Hepatocyte (in vitro differentiated cells): Measurements from ENCODE around the gene ATP6V1D. TPM values are rescaled to one million over a fixed set of nuclear protein-coding genes. Genes with fewer than 3 reads are reported as not detected.

ENCODE experiments used
- DNase-seq: peaks from one replicate; pipeline ENCODE4 v3.0.0-alpha.2; 2016; ENCODE audit warnings: low spot score
- H2AFZ ChIP-seq: fragments of 200-600 bp; sonication (generic); 2 replicates; pipeline ENCODE4 v1.6.0; 2016; ENCODE audit warnings: antibody characterized with exemption, mild to moderate bottlenecking
- H3K27ac ChIP-seq: fragments of 200-600 bp; sonication (generic); 2 replicates; pipeline ENCODE4 v1.5.1; 2016; ENCODE audit warnings: mild to moderate bottlenecking
- H3K27me3 ChIP-seq: fragments of 200-600 bp; sonication (generic); 2 replicates; pipeline ENCODE4 v1.6.1; 2016
- H3K36me3 ChIP-seq: fragments of 200-600 bp; sonication (generic); replicated peaks from 2 replicates; pipeline ENCODE4 v1.5.1; 2016; ENCODE audit warnings: low read depth; ENCODE audit not compliant: insufficient read depth
- H3K4me1 ChIP-seq: fragments of 200-600 bp; sonication (generic); 2 replicates; pipeline ENCODE4 v1.5.1; 2016; ENCODE audit warnings: mild to moderate bottlenecking, moderate library complexity; ENCODE audit not compliant: insufficient read depth
- H3K4me2 ChIP-seq: fragments of 200-600 bp; sonication (generic); 2 replicates; pipeline ENCODE4 v1.6.0; 2016
- H3K4me3 ChIP-seq: fragments of 200-600 bp; sonication (generic); 2 replicates; pipeline ENCODE4 v1.5.1; 2016; ENCODE audit warnings: mild to moderate bottlenecking
- H3K79me2 ChIP-seq: fragments of 200-600 bp; sonication (generic); 2 replicates; pipeline ENCODE4 v1.6.0; 2017; ENCODE audit warnings: mild to moderate bottlenecking
- H3K9me2 ChIP-seq: fragments of 200-600 bp; sonication (generic); replicated peaks from 2 replicates; pipeline ENCODE4 v1.6.0; 2017; ENCODE audit warnings: mild to moderate bottlenecking; ENCODE audit not compliant: insufficient read depth
- H3K9me3 ChIP-seq: fragments of 200-600 bp; sonication (generic); 2 replicates; pipeline ENCODE4 v1.5.1; 2016; ENCODE audit warnings: low read depth, mild to moderate bottlenecking
- H4K20me1 ChIP-seq: fragments of 200-600 bp; sonication (generic); 2 replicates; pipeline ENCODE4 v1.6.0; 2016; ENCODE audit warnings: mild to moderate bottlenecking; ENCODE audit not compliant: insufficient read depth, poor library complexity, severe bottlenecking
- CTCF ChIP-seq: fragments of 200-600 bp; sonication (generic); IDR thresholded peaks from 2 replicates; pipeline ENCODE4 v1.5.1; 2016; ENCODE audit warnings: antibody characterized with exemption, mild to moderate bottlenecking; ENCODE audit not compliant: poor library complexity
- EZH2 ChIP-seq: fragments of 200-600 bp; sonication (generic); IDR thresholded peaks from 2 replicates; pipeline ENCODE4 v1.6.1; 2016; ENCODE audit warnings: antibody characterized with exemption, mild to moderate bottlenecking, borderline replicate concordance
- EZH2phosphoT487 ChIP-seq: fragments of 200-600 bp; sonication (generic); IDR thresholded peaks from one replicate; pipeline ENCODE4 v1.6.1; 2018; ENCODE audit warnings: antibody characterized with exemption, mild to moderate bottlenecking, low read depth, moderate library complexity; ENCODE audit not compliant: unreplicated experiment, severe bottlenecking
- WGBS: methylation state at CpG from one replicate; pipeline ENCODE4 v1.1.6; 2016; ENCODE audit warnings: low lambda C conversion rate; ENCODE audit errors: missing lambda C conversion rate; 5-methylcytosine and 5-hydroxymethylcytosine counted together
- polyA plus RNA-seq: library from polyadenylated mRNA; unstranded; fragments of >200 nt; fragmentation: Nextera tagmentation; extraction: Ambion mirVana; gene quantifications from 2 replicates; pipeline ENCODE4 v1.2.1, GENCODE V29; 2016
- total RNA-seq: library from RNA; depleted of rRNA; stranded (reverse); fragments of >200 nt; gene quantifications from 2 replicates; pipeline ENCODE4 v1.2.3, GENCODE V29; 2014

ATP6V1D gene
- total and polyA plus RNA-seq, 2 experiments from 2014 or later = 86.7 to 145 TPM

DNA sequence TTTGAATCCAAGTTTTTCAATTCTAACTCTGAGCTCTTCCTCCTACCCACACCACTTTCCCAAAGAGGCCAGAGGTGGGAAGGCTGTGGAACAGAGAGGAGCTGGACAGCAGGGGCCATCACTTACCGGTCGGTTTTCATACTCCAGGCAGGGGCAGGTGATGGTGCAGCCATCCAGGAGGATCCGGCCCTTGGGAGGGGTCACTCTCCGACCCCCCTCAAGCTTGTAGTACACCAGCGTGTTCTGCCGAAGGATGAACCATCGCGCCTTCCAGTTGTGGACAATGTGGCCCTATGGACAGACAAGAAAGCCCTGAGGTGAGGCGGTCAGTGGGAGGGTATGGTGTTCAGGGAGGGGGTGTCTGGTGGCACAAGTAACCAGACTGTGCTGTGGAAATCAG, 37.9 kb upstream of the ATP6V1D start:
- no peaks in the 10 kb centered on the region for H3K9me2 ChIP-seq
- no peaks in the 10 kb centered on the region for H3K79me2 ChIP-seq
- DNase-seq = no peak

GRCh38 chr14:67396381-67396970, 36.9 kb upstream of the ATP6V1D start:
- no peak for DNase-seq
- H3K4me1 ChIP-seq = no peaks in the 10 kb centered on the region
- no peaks in the 10 kb centered on the region for H4K20me1 ChIP-seq
- H3K4me2 ChIP-seq = no peak overlapping the region
- H3K4me3 ChIP-seq = no peak overlapping the region
- H3K27ac ChIP-seq = no peak overlapping the region
- no peak overlapping the region for H2AFZ ChIP-seq
- H3K36me3 ChIP-seq = no peaks in the 10 kb centered on the region
- TF ChIP-seq EZH2 (no peak), CTCF (no peak), EZH2phosphoT487 (no peak)
- no peaks in the 10 kb centered on the region for H3K79me2 ChIP-seq
- WGBS = 56% methylated on average over 2 of the region's 2 CpGs
- no peaks in the 10 kb centered on the region for H3K27me3 ChIP-seq
- H3K9me3 ChIP-seq = no peaks in the 10 kb centered on the region
- no peaks in the 10 kb centered on the region for H3K9me2 ChIP-seq

More for the DNA sequence above, 37.9 kb upstream of the ATP6V1D start:
- Histone ChIP-seq H4K20me1 (no peaks in the 10 kb centered on the region), H3K9me3 (peaks cover 2% of the 10 kb centered on the region), H3K4me1 (no peaks in the 10 kb centered on the region), H3K36me3 (no peaks in the 10 kb centered on the region), H3K27me3 (no peaks in the 10 kb centered on the region), H2AFZ (no peak overlapping the region), H3K4me2 (no peak overlapping the region), H3K4me3 (no peak overlapping the region), H3K27ac (no peak overlapping the region)
- TF ChIP-seq EZH2phosphoT487 (no peak), EZH2 (no peak), CTCF (no peak)
- WGBS = 96% methylated on average over 9 of the region's 9 CpGs

DNA sequence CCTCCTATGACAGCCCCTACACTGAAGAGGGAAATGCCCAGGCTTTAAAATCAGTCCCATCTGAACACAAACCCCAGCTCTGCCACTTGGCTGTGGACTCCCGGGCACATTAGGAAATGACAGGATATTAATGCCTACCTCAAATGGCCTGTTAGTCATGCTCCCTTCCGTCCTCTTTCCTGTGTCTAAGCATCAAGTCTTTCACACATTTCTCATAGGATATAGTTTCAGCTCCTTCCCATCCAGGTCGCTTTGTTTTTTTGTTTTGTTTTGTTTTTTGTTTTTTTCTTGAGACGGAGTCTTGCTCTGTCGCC, 36.2 kb upstream of the ATP6V1D start:
- Histone ChIP-seq H3K4me3 (no peak overlapping the region), H3K4me2 (no peak overlapping the region), H4K20me1 (no peaks in the 10 kb centered on the region), H2AFZ (no peak overlapping the region), H3K79me2 (no peaks in the 10 kb centered on the region), H3K9me2 (no peaks in the 10 kb centered on the region), H3K27ac (no peak overlapping the region), H3K9me3 (no peaks in the 10 kb centered on the region), H3K27me3 (no peaks in the 10 kb centered on the region), H3K4me1 (no peaks in the 10 kb centered on the region), H3K36me3 (no peaks in the 10 kb centered on the region)
- DNase-seq = no peak
- WGBS = 95% methylated on average over 5 of the region's 5 CpGs
- no peak for TF ChIP-seq CTCF
- TF ChIP-seq EZH2phosphoT487 = no peak
- no peak for TF ChIP-seq EZH2
